HG03159 (cell line): ENCODE results near the gene NDOR1.
A peak's percentile ranks its signal among the peaks of the same experiment; 100 is the strongest.

ENCODE experiments used
- ATAC-seq: cut with Tn5 transposase; IDR thresholded peaks from one replicate; pipeline ENCODE4 v1.9.1; 2021; ENCODE audit warnings: mild to moderate bottlenecking, moderate library complexity; ENCODE audit not compliant: unreplicated experiment

The NDOR1 gene

GRCh38 chr9:137181680-137182079, 23.8 kb upstream of the NDOR1 start:
- no peak for ATAC-seq

DNA sequence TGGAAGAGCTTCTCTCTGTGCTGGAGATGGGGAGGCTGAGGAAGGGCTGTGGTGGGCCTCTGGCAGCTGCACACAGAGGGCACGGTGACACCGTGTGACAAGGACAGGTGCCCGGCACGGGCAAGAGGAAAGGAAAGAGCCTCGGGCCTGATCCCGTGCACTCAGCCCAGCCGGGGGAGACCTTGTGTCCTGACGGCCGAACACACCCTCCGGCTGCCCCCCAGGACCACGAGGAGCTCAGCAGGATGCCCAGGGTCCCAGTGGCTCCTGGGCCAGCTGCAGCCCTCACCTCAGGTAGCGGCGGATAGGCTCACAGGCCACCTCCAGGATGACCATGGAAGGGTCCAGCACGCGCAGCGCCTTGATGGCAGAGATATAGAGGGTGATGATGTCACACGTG, 22.7 kb upstream of the NDOR1 start:
- no peak for ATAC-seq

- ATAC-seq, result no peak
These were observed 21.4 kb upstream of the NDOR1 start for GRCh38 chr9:137183980-137184595.

- no peak for ATAC-seq
These were observed 20.4 kb upstream of the NDOR1 start for GRCh38 chr9:137184881-137185660.

GRCh38 chr9:137185921-137186320, 19.6 kb upstream of the NDOR1 start:
- ATAC-seq, result no peak

DNA sequence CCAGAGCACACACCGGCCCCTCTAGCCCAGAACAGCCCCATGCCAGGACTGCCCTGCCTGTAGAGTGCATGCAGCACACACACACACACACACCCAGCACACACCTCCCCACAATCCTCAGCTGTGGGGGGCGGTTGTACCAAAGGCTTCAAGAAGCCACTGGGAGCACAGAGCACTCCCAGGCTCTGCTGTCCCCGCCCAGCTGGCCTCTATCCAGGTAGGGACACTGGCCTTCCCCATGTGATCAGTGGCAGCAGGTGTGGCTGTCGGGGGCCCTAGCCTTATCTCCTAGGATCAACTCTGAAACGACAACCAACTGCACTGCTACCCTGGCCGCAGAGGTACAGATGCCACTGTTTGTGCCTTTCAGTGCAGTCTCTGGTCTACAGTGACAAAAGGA, 19.1 kb upstream of the NDOR1 start:
- no peak for ATAC-seq

DNA sequence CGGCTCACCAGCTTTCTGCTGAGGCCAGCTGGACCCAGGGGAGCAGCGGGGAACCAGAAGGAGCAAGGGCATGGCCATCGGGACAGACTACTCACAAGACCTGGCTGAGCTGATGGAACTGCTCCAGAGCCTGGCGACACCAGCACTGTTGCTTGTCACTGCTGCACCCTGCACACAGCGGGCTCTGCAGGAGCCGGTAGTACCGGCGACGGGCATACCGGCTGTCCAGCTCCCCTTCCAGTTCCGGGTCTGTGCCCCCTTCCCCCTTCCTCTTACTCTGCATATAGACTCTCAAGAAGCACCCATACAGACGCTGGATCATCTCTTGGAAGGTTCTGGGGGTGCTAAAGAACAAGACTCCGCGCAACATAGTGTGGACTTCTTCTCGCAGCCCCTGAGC, 18.1 kb upstream of the NDOR1 start:
- ATAC-seq, result no peak

GRCh38 chr9:137188086-137188489, 17.4 kb upstream of the NDOR1 start:
- no peak for ATAC-seq

- peak; percentile 74 for ATAC-seq
These were observed 16.8 kb upstream of the NDOR1 start, which contains the start of the genes ANAPC2 and SSNA1 for GRCh38 chr9:137188490-137189296. Gene ANAPC2 (minus strand): TSS chr9:137188560. CDS start chr9:137188532, 28 bp downstream. Gene SSNA1 (plus strand): TSS chr9:137188676. CDS start chr9:137188727, 51 bp downstream.

GRCh38 chr9:137189297-137190295, 15.9 kb upstream of the NDOR1 start:
- ATAC-seq, result peak; percentile 2

GRCh38 chr9:137190315-137190856, 15.1 kb upstream of the NDOR1 start:
- ATAC-seq, result no peak

GRCh38 chr9:137191245-137191644, 14.3 kb upstream of the NDOR1 start:
- no peak for ATAC-seq

GRCh38 chr9:137191691-137192447, 13.6 kb upstream of the NDOR1 start:
- ATAC-seq, result no peak

GRCh38 chr9:137192448-137192780, 13.1 kb upstream of the NDOR1 start:
- ATAC-seq, result no peak

DNA sequence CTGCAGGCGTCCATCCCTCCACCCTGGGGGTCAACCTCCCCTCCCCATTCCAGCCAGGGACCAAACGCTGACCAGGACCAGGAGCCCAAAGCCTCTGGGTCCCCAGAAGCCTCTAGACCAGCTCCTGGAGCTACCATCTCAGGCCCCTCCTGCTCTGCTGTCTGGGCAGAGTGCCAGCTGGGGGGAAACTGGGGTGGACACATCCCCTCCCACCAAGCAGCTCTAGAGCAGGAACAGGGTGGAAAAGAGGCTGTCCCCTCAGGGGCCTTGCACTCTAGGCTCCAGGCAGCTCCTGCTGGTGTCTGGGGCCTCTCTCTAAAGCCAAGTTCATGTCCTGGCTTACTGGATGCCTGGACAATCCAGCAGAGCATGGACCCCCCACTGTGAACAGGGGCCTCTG, 12.6 kb upstream of the NDOR1 start:
- ATAC-seq, result no peak

DNA sequence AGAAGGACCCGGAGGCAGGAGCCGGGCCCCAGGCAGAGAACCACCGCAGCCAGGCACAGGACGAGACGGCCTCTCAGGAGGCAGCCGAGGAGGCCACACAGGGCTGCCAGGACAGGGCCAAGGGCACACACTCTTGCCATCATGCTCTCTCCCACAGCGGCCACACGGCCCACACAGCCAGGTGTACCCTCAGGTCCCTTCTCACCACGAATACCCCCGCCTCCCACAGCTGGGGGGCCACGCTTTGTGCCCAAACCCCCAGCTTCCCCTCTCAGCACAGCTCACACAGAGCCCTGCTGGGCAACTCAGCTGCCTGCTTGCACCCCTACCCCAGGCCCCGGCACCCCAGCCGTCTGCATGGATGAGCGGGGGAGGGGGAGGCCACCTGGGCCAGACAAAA, 11.7 kb upstream of the NDOR1 start:
- ATAC-seq, result no peak

DNA sequence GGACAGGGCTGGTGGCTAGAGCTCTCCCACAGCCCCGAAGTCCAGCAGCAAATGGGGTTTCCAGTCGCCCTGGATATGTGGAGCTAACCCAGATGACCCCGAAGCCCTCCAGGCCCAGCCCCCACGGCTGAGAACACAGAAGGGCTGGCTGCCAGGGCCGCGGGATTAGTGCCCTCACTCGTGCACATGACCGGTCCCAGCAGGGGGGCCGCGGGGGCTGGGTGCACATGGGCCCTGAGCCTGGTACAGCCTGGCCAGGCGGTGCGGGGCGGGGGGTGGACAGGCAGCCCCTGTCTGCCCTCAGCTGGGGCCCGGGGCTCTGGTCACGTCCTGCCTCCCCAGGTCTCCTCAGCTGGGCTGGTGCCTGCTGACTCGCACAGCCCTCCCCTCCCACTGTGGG, 11.1 kb upstream of the NDOR1 start:
- no peak for ATAC-seq

- ATAC-seq, result no peak
These were observed 10.6 kb upstream of the NDOR1 start for GRCh38 chr9:137194909-137195308.

- ATAC-seq, result no peak
These were observed 9.8 kb upstream of the NDOR1 start for GRCh38 chr9:137195525-137196220.
